GM12878 (cell line): ENCODE measurements around the gene RAB3A. TPM values are rescaled to one million over a fixed set of nuclear protein-coding genes. Genes with fewer than 3 reads are reported as not detected.

Source experiments
- ATAC-seq: fragments of 200-7000 bp; cut with Tn5 transposase; 3 replicates; pipeline ENCODE4 v1.9.1; 2020; ENCODE audit warnings: mild to moderate bottlenecking, moderate library complexity
- BruUV-seq: library from RNA; stranded (reverse); fragments of 400-500 nt; replicated peaks from 2 replicates; lab custom pipeline; 2021; lab: Mats Ljungman, UMichigan
- CTCF ChIA-PET: fragments of 300-600 bp; sonication (Branson Sonifier 250); formaldehyde crosslinking; extraction: SDS; loops from one replicate; lab custom pipeline; 2021; ENCODE audit warnings: inconsistent platforms; lab: Yijun Ruan, JAX
- POLR2A ChIA-PET: fragments of 350-600 bp; formaldehyde crosslinking; extraction: SDS; loops from one replicate; lab custom pipeline; 2021; ENCODE audit warnings: inconsistent platforms; lab: Charles Lee
- RAD21 ChIA-PET: fragments of 300-600 bp; sonication (Branson Sonifier 250); formaldehyde crosslinking; loops from one replicate; lab custom pipeline; 2023; ENCODE audit warnings: antibody characterized with exemption; ENCODE audit not compliant: unreplicated experiment; lab: Charles Lee
- SMC1A ChIA-PET: fragments of 300-600 bp; sonication (Branson Sonifier 250); formaldehyde crosslinking; loops from one replicate; lab custom pipeline; 2023; ENCODE audit not compliant: unreplicated experiment, uncharacterized antibody; lab: Charles Lee
- DNase-seq: peaks from one replicate; pipeline ENCODE4 v3.0.0-alpha.2; 2011; ENCODE audit warnings: low read depth, low spot score
- FAIRE-seq: peaks from 3 replicates; lab custom pipeline; 2011; peaks lifted over from hg19 to GRCh38; lab: Jason Lieb, UNC
- H2AFZ ChIP-seq: 2 replicates; pipeline ENCODE4 v1.6.0; 2011; ENCODE audit warnings: low read depth, low read length, control low read depth; ENCODE audit not compliant: control insufficient read depth
- H3K27ac ChIP-seq: 2 replicates; pipeline ENCODE4 v1.5.1; 2011; ENCODE audit warnings: control low read depth; ENCODE audit not compliant: control insufficient read depth, insufficient read depth
- H3K27me3 ChIP-seq, 2 experiments: replicated peaks in 1 of 2; 2 replicates each; pipeline versions ENCODE4 v1.6.0 to v1.6.1; 2011; ENCODE audit warnings: low read length in 1 of 2; ENCODE audit not compliant: control insufficient read depth in 2 of 2, insufficient read depth in 2 of 2
- H3K36me3 ChIP-seq, 2 experiments: 2 replicates each; pipeline ENCODE4 v1.5.1; 2011; ENCODE audit warnings: low read length in 1 of 2; ENCODE audit not compliant: control insufficient read depth in 2 of 2, insufficient read depth in 2 of 2
- H3K4me1 ChIP-seq: 2 replicates; pipeline ENCODE4 v1.6.1; 2011; ENCODE audit warnings: mild to moderate bottlenecking, low read length, moderate library complexity, mixed read lengths; ENCODE audit not compliant: control insufficient read depth, insufficient read depth
- H3K4me2 ChIP-seq: 2 replicates; pipeline ENCODE4 v1.6.0; 2011; ENCODE audit warnings: control low read depth; ENCODE audit not compliant: control insufficient read depth, insufficient read depth
- H3K4me3 ChIP-seq: fragments of 200-600 bp; sonication (generic); 2 replicates; pipeline ENCODE4 v1.5.1; 2016
- H3K79me2 ChIP-seq: 2 replicates; pipeline ENCODE4 v1.6.0; 2011; ENCODE audit warnings: low read length; ENCODE audit not compliant: control insufficient read depth, insufficient read depth
- H3K9ac ChIP-seq: 2 replicates; pipeline ENCODE4 v1.8.0; 2011; ENCODE audit warnings: low read length, control low read depth, mixed read lengths; ENCODE audit not compliant: control insufficient read depth, insufficient read depth
- H3K9me3 ChIP-seq: replicated peaks from 3 replicates; pipeline ENCODE4 v1.5.1; 2011; ENCODE audit warnings: mild to moderate bottlenecking, low read length; ENCODE audit not compliant: control insufficient read depth, insufficient read depth
- H4K20me1 ChIP-seq: 2 replicates; pipeline ENCODE4 v1.6.0; 2011; ENCODE audit not compliant: control insufficient read depth, insufficient read depth
- ATF2 ChIP-seq: IDR thresholded peaks from 2 replicates; pipeline ENCODE4 v1.6.1; 2012; ENCODE audit warnings: low read length, inconsistent platforms
- ATF3 ChIP-seq: IDR thresholded peaks from 2 replicates; pipeline ENCODE4 v1.6.1; 2011; ENCODE audit warnings: low read depth, mild to moderate bottlenecking, low read length, moderate library complexity, borderline replicate concordance; ENCODE audit errors: extremely low read depth
- CBX5 ChIP-seq: sonication (generic); IDR thresholded peaks from 2 replicates; pipeline ENCODE4 v1.6.1; 2016; ENCODE audit warnings: low read depth, moderate library complexity, mild to moderate bottlenecking, inconsistent platforms
- EED ChIP-seq: sonication (generic); IDR thresholded peaks from 2 replicates; pipeline ENCODE4 v1.6.1; 2016; ENCODE audit warnings: antibody characterized with exemption, low read depth
- ETV6 ChIP-seq, 2 experiments: fragments of 450-650 bp in 1 of 2; IDR thresholded peaks in 1 of 2; conservative IDR thresholded peaks in 1 of 2; 2 replicates each; pipeline ENCODE4 v1.6.1; 2014; ENCODE audit warnings: antibody characterized with exemption in 1 of 2, borderline replicate concordance in 1 of 2, low read depth in 1 of 2, mild to moderate bottlenecking in 1 of 2, moderate library complexity in 1 of 2
- IKZF2 ChIP-seq, 2 experiments: fragments of 450-650 bp; IDR thresholded peaks; 2 replicates each; pipeline ENCODE4 v1.6.1; 2017; ENCODE audit warnings: mild to moderate bottlenecking in 2 of 2, moderate library complexity in 2 of 2
- NBN ChIP-seq: fragments of 450-650 bp; IDR thresholded peaks from 2 replicates; pipeline ENCODE4 v1.6.1; 2016
- NFIC ChIP-seq: IDR thresholded peaks from 2 replicates; pipeline ENCODE4 v1.6.1; 2012; ENCODE audit warnings: low read depth, mild to moderate bottlenecking, inconsistent platforms, low read length, moderate library complexity
- NR2C1 ChIP-seq: fragments of 450-650 bp; IDR thresholded peaks from 2 replicates; pipeline ENCODE4 v1.6.1; 2017; ENCODE audit warnings: antibody characterized with exemption, mild to moderate bottlenecking, moderate library complexity
- TCF7 ChIP-seq: IDR thresholded peaks from 2 replicates; pipeline ENCODE4 v1.6.1; 2014; ENCODE audit warnings: antibody characterized with exemption, borderline replicate concordance
- WGBS: methylation state at CpG from one replicate; pipeline ENCODE4 v1.1.6; 2016; ENCODE audit warnings: low lambda C conversion rate; ENCODE audit not compliant: insufficient replicate concordance, insufficient coverage; ENCODE audit errors: missing lambda C conversion rate; 5-methylcytosine and 5-hydroxymethylcytosine counted together
- in situ Hi-C: fragments of 300-500 bp; cut with MboI; formaldehyde crosslinking; loops from 9 replicates; pipeline ENCODE4 v1.14.3; 2018; ENCODE audit warnings: mixed read lengths
- intact Hi-C: fragments of 100-400 bp; cut with micrococcal nuclease; formaldehyde crosslinking; loops from one replicate; pipeline ENCODE4 v1.14.2; 2022; ENCODE audit not compliant: unreplicated experiment
- polyA plus RNA-seq, 11 experiments: library from polyadenylated mRNA; depleted of rRNA in 4 of 11; unstranded in 6 of 11; stranded (reverse) in 5 of 11; fragments of >200 nt; fragmentation: Nextera tagmentation in 4 of 11; fragmentation: Illumina TruSeq in 1 of 11; extraction: Ambion mirVana in 4 of 11; extraction: Trizol in 1 of 11; gene quantifications; 1 replicate in 1 of 11; 2 replicates in 10 of 11; pipeline versions ENCODE4 v1.2.1 to v1.2.3, GENCODE V29; 2011 to 2016; ENCODE audit warnings: inconsistent platforms in 2 of 11, missing spikeins in 2 of 11, low read depth in 1 of 11
- total RNA-seq, 4 experiments: library from RNA; depleted of rRNA in 3 of 4; stranded (reverse); fragments of >200 nt in 3 of 4; fragmentation: Illumina TruSeq in 1 of 4; extraction: Trizol in 1 of 4; gene quantifications; 2 replicates each; pipeline versions ENCODE4 v1.2.1 to v1.2.3, GENCODE V29; 2013 to 2021

RAB3A gene
- total and polyA plus RNA-seq, 10 of the 15 experiments (the other 5 are each of a cell fraction or from before 2014, with no cell fraction given) = 0.07 to 3.5 (median 1.2) TPM; not detected in 1

GRCh38 chr19:18198374-18198773 lies 5.5 kb downstream of the RAB3A start:
- no peak overlapping the region for H3K27ac ChIP-seq
- no peak for ATAC-seq
- peaks cover 13% of the 10 kb centered on the region for H3K79me2 ChIP-seq
- SMC1A ChIA-PET = interaction anchor here (1.0 kb wide), 1 partner anchor 22 kb away, joined by 3 read pairs; no protein-coding TSS in a partner anchor
- H4K20me1 ChIP-seq = no peaks in the 10 kb centered on the region
- DNase-seq = no peak
- intact Hi-C loops (no loop called here), in situ Hi-C loops (no loop called here)
- H3K9ac ChIP-seq = no peak overlapping the region
- H3K36me3 ChIP-seq = peaks cover 5 to 20% of the 10 kb centered on the region in 2 experiments; a peak in 3 of 4 replicates
- H3K27me3 ChIP-seq = no peaks in the 10 kb centered on the region
- RAD21 ChIA-PET = no interaction called here
- no peaks in the 10 kb centered on the region for H3K9me3 ChIP-seq
- WGBS = 79% methylated on average over 6 of the region's 6 CpGs
- CTCF ChIA-PET = no interaction called here
- POLR2A ChIA-PET = interaction anchor here (0.6 to 0.7 kb wide), 2 partner anchors 18 to 90 kb away, joined by 3 read pairs; no protein-coding TSS in a partner anchor
- H3K4me2 ChIP-seq = no peak overlapping the region
- no peak overlapping the region for H3K4me3 ChIP-seq
- no peak overlapping the region for H2AFZ ChIP-seq
- FAIRE-seq = no peak
- H3K4me1 ChIP-seq = peaks cover 8% of the 10 kb centered on the region
- no TSS peak for BruUV-seq
- TF ChIP-seq IKZF2 (IDR thresholded peaks at IDR 0.05) (no peak), CBX5 (no peak), EED (no peak), ATF3 (no peak), ETV6 (conservative IDR thresholded peaks at IDR 0.05 in 1 of 2, IDR thresholded peaks at IDR 0.05 in 1 of 2; ENCODE audit: borderline replicate concordance in 1 of 2, low read depth in 1 of 2) (no peak), ATF2 (no peak), TCF7 (no peak), NR2C1 (no peak), NFIC (no peak), NBN (no peak)
